Activated CD4-positive, alpha-beta T cell treated with anti-CD3 and anti-CD28 coated beads, Interleukin-2, Interleukin-4, amounts not matched to agents 100 ng/mL and 50 ng/mL, durations not matched to agents 16 hours and 8 hours (primary cell): Measurements from ENCODE around the gene SLC7A6OS.

ENCODE experiments used
- DNase-seq: peaks from one replicate; pipeline ENCODE4 v3.0.0-alpha.2; 2020; ENCODE audit warnings: low spot score

Gene SLC7A6OS

DNA sequence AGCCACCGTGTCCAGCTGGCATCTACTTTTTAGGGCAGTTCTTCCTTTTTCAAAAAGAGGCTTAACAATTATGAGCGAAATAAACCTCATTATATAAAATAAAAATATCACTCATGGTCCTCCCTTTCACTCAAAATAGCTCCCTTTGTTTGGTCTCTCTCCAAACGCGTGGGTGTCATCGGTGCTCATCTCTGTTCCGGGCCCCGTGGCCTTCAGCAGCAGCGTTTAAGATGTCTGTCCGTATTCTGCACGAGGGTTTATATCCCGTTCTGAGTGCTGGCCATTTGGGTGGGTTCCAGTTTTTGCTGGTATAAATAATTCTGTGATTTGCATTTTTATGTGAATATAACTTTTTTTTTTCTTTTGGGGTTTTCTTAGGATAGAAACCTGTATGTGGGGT, 33.5 kb upstream of the SLC7A6OS start:
- no peak for DNase-seq

DNA sequence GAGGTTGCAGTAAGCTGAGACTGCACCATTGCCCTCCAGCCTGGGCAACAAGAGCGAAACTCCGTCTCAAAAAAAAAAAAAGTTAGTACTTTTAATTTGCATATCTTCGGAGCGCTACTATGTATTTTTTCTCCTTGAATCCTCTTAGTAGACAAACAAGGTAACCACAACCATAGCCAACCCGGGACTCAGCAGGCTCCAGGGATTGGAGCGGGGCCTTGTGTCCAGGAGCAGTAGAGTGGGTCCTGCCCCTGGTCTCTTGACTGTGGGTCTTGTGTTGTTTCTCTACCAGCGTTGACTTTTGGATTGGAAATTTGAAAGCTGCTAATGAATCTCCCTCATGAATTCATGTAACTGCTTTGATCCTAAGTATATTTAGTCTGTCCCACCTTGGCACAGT, 32.4 kb upstream of the SLC7A6OS start:
- DNase-seq, result no peak

DNA sequence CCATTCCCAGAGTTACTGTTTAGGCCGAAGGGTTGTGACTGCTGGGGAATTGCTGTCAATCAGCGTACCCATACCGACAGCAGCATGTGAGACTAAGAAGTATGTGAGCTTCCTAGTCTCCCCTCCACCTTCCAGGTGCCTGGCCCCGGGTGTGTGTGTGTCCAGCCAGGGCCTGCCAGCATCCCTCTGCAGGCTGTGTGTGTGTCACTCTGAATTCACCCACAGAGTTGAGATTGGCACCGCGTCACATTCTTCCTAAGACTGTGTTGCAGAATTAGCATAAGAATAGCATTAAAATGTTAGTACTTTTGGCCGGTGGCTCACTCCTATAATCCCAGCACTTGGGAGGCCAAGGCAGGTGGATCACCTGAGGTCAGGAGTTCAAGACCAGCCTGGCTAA, 31.9 kb upstream of the SLC7A6OS start:
- no peak for DNase-seq

DNA sequence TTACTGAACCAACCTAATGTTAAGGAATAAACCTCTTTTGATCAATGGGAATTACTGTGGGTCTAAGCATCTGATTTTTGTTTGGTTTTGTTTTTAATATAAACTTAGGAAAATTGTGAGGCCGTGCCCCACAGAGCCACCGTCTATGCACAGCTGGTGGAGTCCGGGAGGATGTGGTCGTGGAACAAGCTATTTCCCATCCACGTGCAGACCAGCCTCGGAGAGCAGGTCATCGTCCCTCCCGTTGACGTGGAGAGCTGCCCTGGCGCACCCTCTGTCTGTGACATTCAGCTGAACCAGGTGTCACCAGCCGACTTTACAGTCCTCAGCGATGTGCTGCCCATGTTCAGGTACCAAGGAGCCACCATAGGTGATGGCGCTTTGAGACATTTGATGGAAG, 28.5 kb upstream of the SLC7A6OS start:
- DNase-seq, result no peak

DNA sequence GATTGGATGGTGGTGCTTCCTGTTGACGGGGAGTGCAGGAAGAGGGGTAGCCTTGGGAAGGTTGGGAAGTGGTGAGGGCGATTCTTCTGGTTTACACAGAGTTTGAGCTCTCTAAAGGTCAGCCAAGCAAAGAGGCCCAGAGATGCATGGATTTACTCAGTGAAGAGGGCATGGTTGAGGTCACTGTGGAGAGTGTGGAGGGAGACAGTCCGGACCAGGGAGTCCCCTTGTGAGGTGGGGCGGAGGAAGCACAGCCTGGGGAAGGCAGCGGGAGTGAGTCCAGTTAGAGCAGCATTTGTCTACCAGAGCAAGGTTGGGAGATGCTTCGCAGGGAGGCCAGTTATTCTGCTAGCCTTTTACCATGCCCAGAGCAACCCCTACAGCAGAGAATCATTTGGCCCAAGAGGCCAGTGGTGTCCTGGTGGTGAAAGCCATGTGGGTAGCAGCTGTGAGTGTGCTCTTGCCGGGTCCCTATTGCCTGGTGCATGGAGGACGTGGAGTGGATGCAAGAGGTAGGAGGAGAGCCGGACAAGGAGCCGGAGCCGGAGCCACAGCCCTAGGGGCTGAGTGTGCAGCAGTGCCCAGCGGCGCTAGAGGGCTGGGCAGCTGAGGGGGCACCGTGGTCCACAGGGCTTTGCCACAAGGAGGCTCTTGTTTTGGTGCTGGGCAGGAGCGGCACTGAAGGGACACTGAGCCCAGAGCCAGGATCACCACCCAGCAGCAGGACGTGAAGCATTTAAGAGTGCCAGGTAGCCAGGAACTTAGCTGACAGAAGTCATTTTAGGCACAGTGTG, 27.8 kb upstream of the SLC7A6OS start:
- DNase-seq, result no peak

DNA sequence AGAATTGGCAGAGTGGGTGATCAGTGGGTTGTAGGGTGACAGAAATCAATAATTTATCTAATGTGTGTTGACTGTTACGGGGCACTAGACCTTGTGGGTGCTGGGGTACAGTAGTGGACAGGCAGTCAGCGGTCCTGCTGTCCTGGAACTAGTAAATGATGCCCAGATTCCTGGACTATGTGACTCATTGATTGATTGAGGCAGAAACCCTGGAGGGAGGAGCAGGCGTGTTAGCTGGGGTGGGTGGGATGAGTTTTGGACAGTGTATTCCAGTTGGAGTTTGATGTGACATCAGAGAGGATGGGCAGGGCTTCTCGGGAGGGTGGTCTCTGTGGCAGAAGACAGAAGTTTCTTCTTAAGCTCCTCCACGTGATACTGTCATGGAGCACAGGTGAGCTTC, 24.4 kb upstream of the SLC7A6OS start:
- DNase-seq, result no peak

DNA sequence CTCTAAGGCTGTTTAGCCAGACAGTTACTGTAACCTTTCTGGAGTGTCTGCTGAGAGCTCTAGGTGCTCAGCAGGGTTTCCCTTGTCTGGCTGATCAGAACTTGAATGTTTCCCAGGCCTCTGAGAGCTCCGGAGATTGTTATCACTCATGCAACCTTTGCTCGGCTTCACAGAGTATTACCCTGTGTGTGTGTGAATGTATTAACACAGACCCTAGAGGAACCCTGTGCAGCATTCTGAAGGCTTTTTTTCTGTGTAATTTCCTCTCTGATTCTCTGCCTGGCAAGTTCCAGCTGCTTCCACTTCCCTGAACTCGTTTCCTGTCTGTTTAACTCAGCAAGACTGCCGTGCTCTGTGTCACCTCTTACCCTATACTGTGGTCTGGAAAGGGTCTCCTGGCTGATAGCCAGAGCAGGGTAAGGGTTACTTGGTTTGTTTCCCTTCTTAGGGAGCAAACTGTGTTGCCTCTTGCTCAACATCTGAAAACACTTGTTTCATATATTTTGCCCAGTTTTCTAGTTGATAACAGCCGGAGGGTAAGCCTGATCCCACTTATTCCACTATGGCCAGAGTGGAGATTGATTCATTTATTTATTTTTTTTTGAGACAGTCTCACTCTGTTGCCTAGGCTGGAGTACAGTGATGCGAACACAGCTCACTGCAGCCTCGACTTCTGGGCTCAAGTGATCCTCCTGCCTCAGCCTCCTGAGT, 21.8 kb upstream of the SLC7A6OS start:
- no peak for DNase-seq

DNA sequence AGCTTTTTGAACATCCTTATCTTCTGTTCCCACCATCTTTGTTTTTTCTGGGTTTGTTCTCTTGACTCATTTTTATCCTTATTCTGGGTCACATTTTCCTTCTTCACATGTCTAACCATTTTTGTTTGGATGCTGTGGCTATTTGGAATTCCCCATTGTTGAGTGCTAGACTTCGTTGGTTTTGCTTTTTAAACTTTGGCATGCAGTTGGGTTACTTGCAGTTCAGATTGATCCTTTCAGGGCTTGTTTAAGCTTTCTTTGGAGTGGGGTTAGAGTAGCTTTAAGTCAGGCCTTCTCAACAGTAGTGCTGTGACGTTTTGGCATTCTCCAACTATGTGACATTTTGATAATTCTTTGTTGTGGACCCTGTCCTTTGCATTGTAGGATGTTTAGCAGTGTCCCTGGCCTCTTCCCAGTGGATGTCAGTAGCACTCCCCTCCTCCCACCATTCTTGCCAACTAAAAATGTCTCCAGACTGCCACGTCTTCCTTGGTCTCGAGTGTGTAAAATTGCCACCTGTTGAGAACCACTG, 21.2 kb upstream of the SLC7A6OS start:
- no peak for DNase-seq

DNA sequence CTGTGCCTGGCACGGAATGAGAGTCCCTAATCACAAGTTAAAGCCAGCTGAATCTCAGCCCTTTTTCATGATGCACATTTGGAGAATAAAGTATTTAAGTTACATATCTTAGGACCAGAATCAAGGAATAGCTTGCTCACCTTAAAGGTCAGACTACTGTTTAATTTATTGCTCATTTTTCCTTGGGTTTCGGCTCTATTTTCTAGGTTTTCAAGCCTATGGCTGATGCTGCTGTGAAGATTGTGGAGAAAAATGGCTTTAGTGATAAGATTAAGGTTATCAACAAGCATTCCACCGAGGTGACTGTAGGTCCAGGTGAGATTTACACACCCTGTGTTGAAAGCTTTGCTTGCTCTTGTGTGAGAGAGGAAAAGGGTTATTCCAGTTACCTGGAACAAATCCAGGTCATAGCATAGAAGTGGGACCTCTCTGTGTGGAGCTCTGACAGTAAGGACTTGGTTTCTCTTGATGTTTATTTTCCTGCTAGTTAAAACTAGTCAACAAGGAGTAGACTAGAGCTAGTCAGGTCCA, 18.2 kb upstream of the SLC7A6OS start:
- DNase-seq, result no peak

DNA sequence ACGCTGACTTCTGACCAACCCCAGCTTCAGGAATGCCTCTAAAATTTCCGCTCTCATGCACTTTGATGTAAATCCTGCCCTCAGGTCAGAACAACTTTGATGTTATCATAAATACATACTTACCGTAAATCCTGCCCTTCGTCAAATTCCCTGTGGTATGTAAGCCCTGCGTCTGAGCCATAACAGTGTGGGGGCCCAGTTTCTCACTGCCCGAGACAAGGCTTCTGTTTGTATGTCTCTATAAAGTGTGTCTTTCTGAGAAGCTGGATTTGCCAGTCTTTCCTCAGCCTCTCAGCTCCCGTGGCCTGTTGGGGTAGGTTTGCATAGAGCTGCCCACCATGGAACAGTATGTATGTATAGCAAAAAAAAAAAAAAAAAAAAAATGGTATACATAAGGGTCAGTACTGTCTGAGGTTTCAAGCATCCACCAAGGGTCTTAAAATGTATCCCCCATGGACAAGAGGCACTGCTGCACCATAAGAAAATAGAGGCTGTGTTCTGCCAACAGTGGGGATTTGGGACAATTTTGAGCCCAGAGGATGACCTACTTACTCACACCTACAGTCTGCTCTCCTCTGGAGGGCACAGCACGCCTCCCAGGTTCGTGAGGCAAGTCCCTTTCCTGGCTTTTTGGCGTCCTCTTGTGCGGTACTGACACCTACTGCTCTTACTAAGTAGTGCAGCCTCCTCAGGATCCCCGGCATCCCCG, 17.6 kb upstream of the SLC7A6OS start:
- DNase-seq, result peak; percentile 80

DNA sequence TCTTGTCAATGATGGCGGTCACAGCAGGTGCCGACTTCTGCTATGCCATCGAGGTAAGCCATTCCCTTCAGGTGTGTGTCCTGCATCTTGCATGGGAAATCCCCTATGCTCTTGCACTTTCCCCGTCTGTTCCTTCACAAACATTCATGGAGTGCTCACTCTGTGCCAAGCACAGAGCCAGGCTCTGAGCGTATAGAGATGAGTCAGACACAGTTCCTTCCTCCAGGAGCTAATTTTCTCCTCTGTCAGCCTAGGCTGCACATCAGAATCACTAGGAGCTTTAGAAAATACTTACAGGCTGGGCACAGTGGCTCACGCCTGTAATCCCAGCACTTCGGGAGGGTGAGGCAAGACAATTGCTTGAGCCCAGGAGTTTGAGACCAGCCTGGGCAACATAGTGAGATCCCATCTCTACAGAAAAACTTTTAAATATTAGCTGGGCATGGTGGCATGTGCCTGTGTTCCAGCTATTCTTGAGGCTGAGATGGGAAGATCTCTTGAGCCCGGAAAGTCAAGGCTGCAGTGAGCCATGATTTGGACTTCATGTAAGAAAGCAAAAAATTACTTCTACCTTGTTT, 14.1 kb upstream of the SLC7A6OS start:
- DNase-seq, result no peak

DNA sequence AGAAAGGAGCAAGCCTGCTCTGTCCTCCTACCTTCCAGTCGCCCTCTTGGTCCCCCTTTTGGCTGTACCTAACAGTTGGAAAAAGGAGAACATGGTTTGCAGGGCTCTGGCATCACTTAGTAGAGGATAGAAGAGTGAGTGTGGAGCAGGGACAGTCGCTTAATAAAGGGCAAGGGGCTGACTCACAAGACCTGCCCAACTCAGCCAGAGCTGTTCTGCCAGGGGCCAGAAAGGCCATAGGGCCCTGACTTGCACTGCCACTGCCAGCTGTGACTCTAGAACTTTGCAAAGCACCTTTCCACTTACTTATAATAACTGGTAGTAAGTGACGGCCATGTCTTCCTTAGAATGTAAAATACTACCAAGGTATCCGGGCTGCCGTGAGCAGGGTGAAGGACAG, 13.6 kb upstream of the SLC7A6OS start:
- DNase-seq, result no peak

DNA sequence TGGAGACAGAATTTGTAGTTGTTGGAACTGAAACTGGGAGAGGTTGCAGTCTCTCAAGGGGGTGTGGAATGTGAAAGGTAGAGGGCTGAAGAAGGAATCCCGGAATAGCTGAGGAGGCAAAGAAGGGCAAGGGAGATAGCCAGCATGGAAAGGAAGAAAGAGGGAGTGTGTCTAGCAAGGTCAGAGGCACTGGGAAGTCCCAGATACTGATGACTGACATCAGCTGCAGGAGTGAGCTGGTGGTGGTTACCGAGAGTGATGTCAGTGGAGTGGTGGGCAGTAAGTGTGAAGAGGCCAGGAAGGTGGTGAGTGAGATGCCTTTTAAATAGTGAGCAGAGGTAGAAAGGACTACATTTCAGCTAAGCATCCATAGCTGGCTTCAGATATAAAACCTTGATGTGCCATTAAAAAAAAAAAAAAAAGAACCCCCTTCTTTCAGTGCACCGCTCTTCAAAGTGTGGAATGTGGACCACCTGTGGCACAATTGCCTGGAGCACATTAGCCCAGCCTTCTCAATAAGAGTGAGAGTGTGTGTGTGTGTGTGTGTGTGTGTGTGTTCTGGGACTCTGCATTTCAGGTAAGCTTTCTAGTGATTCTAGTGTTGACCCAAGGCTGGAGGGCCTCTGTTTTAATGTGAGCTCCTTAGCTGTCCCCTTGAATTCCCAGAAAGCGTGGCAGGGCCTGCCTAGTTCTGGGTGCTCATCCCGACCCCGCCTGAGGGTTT, 8.6 kb upstream of the SLC7A6OS start:
- peak; percentile 45 for DNase-seq

DNA sequence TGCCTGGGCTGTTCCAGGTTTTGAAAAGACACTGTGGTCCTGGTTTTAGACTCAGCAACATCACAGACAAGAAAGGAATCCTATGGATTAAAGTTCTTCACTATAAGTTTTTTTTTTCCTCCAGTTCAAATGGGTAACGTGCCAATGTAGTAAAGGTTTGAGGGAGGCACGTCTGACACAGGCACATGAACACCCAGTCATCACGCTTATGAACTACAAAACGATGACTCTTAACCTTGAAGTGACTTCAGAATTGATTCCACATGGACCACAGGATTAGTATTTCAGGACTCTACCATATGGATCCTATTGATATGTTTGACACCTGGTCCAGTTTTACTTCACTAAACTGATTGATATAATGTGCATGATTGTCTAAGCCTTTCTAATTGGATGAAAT, 2.4 kb upstream of the SLC7A6OS start:
- no peak for DNase-seq

DNA sequence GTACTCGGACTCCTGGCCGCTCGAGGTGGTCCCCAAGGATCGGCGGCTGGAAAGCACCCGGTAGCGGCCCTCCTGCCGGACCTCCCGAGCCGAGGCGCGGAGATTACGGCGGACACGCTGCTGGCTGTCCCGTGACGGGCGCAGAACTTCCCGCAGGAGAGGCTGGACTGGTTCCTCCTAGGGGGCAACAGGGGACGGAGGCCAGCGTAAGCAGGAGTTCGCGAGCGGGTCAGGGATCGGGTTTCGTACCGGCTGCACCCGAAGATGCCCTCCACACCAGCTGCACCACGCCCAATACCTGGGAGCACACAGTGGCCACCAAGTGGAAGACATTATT, 341 bp downstream of the SLC7A6OS start:
- no peak for DNase-seq

DNA sequence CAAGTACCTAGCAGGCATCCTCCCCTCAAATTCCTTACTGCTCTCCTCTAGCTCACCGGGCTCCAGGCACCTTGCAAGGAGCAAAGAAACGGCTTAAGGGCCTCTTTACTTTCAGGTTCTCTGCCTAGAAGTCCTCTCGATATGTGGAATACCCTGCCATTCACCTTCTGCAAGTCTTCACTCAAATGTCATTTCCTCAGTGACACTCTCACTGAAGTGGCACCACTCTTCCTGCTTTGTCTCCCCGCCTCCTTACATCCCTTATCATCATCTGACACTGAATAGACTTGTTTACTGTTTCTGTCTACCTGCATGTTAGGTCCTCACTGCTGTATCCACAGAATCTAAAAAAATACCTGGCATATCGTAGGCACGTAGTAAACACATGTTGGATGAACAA, 947 bp downstream of the SLC7A6OS start:
- DNase-seq, result peak; percentile 35

DNA sequence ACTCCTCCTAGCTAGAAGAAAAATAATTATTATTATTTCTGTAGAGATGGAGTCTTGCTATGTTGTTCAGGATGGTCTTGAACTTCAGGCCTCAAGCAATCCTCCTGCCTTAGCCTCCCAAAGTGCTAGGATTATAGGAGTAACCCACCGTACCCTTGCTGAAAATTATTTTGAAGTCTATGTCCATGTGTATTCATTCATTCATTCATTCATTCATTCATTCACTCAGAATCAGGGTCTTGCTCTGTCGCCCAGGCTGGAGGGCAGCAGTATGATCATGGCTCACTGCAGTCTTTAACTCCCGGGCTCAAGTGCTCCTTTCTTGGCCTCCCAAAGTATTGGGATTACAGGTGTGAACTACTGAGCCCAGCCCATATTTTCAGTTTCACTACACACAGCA, 4.1 kb downstream of the SLC7A6OS start:
- no peak for DNase-seq

DNA sequence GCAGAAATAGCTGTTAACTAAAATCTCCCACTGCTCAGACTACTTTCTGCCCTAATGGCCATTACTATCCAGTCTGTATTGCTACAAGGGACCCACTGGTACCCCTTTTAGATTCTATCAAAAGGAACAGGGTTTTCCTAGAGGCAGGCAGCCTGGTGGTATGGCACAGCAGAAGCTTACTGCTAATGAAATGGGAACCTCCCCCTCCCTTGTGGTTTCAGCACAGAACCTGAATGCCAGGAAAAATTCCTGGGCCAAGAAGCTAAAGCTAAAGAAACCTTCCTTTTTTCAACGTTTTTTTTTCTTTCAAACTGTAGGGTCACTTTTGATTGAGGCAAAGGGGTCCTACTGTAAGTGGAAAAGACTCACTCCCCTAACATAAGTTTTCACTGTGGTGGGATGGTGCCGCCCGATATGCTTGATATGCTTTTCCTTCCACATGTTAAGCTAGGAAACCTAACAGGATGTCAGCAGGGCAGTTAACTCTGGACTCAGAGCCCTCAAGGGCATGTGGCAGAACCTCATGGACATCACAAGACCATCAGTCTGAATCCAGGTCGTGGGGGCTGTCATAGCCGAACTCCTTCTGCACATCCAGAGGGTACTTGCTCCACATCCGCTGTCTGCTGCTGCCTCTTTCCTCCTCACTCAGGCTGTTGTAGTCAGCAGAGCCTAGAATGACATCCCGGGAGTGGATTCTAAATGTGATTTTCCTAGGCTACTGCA, 9.8 kb downstream of the SLC7A6OS start:
- no peak for DNase-seq

DNA sequence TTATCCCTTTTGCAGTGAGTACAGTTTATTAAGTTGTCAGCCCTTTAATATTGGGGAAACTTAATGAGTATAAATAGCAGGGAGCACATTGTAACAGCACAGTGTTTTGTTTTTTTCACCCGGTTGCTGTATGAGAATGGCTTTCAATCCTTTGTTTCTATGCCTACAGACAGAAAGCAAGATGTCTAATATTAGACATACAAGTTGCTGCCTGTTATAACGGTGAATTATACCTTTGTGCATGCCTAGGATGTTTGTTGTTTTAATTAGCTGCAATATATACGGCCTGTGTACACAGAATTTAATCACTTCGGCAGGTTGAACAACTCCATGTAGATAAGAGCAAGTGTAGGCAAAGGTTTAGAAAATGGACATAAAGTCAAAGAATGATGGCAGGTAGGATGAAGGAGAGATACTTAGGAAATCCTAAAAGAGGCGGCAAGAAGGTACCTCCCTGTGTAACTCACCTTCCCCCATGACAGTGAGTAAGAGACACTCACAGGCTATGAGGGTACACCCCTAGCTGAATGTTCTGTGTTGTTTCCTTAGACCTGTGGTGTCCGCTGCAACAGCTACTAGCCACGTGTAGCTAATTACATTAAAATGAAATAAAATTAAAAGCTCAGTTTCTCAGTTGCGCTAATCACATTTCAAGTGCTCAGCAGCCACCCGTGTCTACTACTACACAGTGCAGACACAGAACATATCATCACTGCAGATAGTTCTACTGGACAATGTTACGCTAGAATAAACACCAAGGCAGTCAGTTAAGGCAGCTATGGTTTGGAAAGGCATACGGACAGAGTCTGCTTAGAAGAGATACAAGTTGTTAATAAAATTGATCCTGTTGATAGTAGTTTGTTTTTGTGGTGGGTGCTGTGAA, 10.9 kb downstream of the SLC7A6OS start:
- no peak for DNase-seq
